Retinal pigment epithelial cell (primary cell): ENCODE data around the gene DHRSX.
"Not testable (repeated sequence)": the region's sequence is repeated elsewhere in the genome, so short reads cannot be mapped to it uniquely, and the experiment has no call there.

Experiments used
- DNase-seq: peaks from one replicate; pipeline ENCODE4 v3.0.0-alpha.2; 2010; ENCODE audit warnings: low read depth
- H3K4me3 ChIP-seq: 2 replicates; pipeline ENCODE4 v1.5.1; 2011; ENCODE audit warnings: mild to moderate bottlenecking, low read length, control low read depth, moderate library complexity
- CTCF ChIP-seq: conservative IDR thresholded peaks from 2 replicates; pipeline ENCODE4 v1.5.1; 2011; ENCODE audit warnings: low read depth, low read length, control low read depth, inconsistent platforms

DHRSX gene

GRCh38 chrX:2266445-2267349 is 234.1 kb downstream of the DHRSX start:
- no peak overlapping the region for H3K4me3 ChIP-seq
- DNase-seq, result no peak
- TF ChIP-seq CTCF, result no peak

- not testable (repeated sequence) for DNase-seq
These were observed 234.9 kb downstream of the DHRSX start for GRCh38 chrX:2265658-2266444.

GRCh38 chrX:2264179-2265030 is 236.4 kb downstream of the DHRSX start:
- DNase-seq, result no peak
- H3K4me3 ChIP-seq, result no peak overlapping the region
- no peak for TF ChIP-seq CTCF

More at GRCh38 chrX:2265658-2266444, 234.9 kb downstream of the DHRSX start:
- H3K4me3 ChIP-seq, result not testable (repeated sequence)

- no peak for DNase-seq
- H3K4me3 ChIP-seq, result no peak overlapping the region
- no peak for TF ChIP-seq CTCF
These were observed 237.6 kb downstream of the DHRSX start for GRCh38 chrX:2263203-2263602.

- H3K4me3 ChIP-seq, result no peak overlapping the region
- TF ChIP-seq CTCF, result no peak
- DNase-seq, result no peak
These were observed 238.1 kb downstream of the DHRSX start for GRCh38 chrX:2262668-2263055.

GRCh38 chrX:2261831-2262667 is 238.7 kb downstream of the DHRSX start:
- peak; percentile 6 for DNase-seq
- H3K4me3 ChIP-seq, result no peak overlapping the region
- TF ChIP-seq CTCF, result no peak
